ENCODE results near the gene ATL3.
A peak's percentile ranks its signal among the peaks of the same experiment; 100 is the strongest.
"Not testable (repeated sequence)": the region's sequence is repeated elsewhere in the genome, so short reads cannot be mapped to it uniquely, and the experiment has no call there.

Gene ATL3, protein sequence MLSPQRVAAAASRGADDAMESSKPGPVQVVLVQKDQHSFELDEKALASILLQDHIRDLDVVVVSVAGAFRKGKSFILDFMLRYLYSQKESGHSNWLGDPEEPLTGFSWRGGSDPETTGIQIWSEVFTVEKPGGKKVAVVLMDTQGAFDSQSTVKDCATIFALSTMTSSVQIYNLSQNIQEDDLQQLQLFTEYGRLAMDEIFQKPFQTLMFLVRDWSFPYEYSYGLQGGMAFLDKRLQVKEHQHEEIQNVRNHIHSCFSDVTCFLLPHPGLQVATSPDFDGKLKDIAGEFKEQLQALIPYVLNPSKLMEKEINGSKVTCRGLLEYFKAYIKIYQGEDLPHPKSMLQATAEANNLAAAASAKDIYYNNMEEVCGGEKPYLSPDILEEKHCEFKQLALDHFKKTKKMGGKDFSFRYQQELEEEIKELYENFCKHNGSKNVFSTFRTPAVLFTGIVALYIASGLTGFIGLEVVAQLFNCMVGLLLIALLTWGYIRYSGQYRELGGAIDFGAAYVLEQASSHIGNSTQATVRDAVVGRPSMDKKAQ

DNA sequence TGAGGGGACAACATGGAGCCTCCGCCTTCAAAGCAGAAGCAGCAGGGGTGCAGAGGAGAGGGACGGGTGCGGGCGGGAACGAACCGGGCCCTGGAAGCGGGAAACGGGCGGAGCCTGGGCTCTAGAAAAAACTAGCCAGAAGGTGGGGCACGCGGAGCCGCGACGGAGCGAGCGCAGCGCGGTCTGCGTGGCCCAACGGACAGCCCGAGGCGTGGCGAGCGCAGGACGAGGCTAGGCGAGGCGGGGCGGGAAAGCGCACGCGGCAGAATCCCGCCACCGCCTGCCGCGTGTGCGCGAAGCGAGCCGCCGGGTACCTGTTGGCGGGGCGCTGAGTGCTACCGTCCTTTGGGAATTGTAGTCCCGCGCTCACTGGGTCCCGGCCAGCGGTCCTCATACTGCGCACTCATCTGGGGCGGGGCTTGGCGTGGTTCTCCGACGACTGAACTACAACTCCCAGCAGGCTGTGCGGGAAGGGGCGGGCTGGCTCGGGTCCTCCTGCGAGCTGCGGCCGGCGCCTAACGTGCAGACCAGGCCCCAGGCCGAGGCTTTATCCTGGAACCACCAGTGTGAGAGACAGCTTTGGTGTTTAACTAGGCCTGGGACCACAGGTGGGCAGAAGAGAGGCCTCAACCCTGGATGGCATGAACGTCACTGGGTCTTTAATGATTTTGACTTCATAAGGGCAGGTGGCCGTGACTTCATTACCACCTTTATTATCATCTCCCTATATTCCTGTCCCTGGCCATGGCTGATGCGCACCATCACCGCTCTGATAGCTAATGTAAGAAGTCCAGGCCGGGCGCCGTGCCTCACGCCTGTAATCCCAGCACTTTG, at the start of gene ATL3:
Gene ATL3, minus strand, starts transcription at position 55 of the 834 bp plus-strand sequence. Its CDS starts 41 bp downstream, at position 14.
- peak; percentile 94 for DNase-seq

DNA sequence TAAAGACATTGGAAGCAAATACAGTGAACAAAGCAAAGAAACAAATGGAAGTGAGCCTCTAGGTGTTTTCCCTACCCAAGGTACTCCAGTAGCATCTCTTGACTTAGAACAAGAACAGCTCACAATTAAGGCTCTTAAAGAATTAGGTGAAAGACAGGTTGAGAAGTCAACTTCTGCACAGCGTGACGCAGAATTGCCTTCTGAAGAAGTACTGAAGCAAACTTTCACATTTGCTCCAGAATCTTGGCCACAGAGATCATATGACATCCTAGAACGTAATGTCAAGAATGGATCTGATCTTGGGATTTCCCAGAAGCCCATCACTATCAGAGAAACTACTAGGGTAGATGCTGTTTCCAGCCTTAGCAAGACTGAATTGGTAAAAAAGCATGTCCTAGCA, 49.4 kb upstream of the ATL3 start:
- DNase-seq, result no peak

DNA sequence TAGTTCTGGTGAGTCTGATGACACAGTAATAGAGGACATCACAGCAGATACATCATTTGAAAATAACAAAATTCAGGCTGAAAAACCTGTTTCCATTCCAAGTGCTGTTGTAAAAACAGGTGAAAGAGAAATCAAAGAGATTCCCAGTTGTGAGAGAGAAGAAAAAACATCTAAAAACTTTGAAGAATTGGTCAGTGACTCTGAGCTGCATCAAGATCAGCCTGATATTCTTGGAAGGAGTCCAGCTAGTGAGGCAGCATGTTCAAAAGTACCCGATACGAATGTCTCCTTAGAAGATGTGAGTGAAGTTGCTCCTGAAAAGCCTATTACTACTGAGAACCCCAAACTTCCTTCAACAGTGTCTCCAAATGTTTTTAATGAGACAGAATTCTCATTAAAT, 48.8 kb upstream of the ATL3 start:
- no peak for DNase-seq

DNA sequence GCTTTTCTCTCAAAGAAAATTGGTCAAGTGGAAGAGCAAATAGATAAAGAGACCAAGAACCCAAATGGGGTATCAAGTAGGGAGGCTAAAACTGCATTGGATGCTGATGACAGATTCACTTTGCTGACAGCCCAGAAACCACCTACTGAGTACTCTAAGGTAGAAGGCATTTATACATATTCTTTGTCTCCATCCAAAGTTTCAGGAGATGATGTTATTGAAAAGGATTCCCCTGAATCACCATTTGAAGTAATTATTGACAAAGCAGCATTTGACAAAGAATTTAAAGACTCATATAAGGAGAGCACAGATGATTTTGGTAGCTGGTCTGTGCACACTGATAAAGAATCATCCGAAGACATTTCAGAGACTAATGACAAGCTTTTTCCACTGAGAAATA, 47.8 kb upstream of the ATL3 start:
- no peak for DNase-seq

DNA sequence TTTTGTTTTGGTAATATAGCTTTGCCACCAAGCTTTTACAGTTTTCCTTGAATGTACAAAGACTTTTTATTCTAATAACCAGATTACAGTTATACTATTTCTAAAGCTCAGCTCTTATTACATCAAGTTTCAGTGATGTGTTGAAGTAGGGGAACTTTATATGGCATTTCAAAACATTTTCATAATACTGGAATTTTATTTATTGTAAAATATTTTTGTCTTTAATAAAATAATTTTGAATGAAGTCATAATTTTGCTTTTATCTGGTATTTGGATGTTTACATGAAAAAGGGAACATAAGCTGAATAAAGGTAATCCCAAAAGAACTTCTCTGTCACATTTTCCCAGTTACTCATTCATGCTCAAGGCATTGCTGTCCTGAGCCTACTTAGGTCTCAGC, 44.9 kb upstream of the ATL3 start:
- no peak for DNase-seq

DNA sequence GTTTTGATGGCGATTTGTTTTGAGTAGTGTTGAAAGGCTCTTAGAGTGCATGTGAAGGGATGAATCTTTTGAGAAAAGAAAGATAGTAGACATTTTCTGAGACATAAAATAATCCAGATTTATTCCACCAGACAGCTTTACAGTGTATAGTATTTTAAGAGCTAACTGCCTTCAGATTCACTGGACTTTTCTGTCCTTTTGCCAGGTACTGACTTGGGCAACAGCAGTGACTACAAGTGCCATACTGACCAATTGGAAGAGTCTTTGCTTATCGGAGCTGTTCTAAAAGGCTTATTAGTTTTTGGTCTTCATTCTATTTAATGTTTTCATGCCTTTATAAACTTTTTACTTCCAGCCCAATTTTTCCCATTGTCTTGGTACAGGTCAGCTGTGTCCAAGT, 42.6 kb upstream of the ATL3 start:
- no peak for DNase-seq

DNA sequence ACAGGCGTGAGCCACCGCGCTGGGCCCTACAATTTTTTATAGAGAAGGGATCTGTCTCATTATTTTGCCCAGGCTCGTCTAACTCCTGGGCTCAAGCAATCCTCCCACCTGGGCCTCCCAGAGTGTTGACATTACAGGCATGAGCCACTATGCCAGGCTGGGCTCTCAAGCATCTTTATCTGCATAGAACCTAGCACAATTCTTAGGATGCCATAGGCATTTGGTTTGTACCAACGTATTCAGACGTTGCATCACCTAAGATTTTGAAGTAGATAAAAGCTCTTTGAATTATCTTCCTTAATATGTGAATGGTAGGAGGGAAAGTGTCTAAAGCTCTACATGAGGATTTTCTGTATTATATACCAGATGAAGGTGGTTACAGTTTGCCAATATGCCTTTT, 40.7 kb upstream of the ATL3 start:
- no peak for DNase-seq

DNA sequence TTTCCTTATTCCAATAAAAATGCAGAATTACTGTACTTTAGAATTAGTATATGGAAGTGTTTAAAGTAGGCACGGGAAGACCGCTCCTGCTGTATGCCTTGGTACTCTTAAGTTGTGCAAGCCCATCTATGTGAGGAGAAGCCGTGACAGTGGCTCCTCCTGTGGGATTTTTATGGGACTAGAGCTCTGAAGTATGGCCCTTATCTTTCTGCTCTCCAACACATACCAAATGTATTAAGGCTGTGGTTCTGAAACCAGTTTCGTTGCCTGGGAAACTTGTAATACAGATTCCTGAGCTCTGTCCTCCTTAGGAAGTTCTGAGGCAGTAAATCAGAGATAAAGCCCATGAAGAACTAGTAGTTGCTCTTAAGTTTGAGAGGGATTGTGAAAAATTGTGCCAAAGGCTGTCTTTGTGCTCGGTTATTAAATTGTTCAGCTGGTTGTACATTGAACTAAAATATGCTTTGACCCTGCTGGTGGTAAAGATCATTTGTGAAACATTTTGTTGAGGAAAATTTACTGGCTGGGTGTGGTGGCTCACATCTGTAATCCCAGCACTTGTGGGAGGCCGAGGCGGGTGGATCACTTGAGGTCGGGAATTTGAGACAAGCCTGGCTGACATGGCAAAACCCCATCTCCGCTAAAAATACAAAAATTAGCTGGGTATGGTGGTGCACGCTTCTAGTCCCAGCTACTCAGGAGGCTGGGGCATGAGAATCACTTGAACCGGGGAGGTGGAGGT, 39.5 kb upstream of the ATL3 start:
- no peak for DNase-seq

DNA sequence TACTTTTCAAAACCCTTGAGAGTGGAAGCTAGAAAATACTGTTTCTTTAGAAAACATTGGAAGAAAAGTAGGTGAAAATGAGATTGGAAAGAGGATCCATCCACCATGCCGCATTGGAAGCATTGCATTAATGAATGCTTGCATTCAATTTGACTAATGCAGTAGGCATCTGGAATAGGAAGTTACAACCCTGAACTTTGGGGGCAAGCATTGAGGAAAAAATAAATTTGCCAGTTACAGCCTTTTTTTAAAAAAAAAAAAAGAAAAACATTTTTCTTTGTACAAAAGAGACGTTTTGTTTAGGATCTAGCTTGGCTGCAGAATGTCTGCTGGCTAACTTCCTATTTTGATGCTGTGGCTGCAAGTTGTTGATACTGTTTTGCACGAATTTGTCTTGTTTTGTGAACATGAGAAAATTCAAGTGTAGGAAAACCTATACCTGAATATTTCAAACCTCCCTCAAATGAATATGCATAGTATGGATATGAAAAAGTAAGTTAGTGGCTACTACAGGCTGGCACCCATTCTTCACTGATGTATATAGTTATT, 38.2 kb upstream of the ATL3 start:
- DNase-seq, result no peak

DNA sequence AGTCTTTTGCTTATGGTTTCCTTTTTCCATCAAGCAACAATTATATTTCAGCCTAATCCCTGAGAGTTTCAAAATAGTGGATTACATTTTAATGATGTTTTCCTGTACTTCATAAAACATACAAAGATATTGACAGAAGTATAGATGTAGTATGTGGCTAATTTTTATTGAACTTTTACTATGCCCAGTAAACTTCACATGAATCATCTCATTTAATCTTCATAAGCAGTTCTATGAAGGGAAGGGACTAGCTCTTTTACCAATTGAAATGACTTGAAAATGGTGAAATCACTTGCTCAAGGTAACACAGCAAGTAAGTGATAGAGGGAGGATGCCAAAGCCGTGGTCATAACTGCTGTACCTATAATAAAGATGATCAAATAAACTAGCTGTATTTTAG, 37.6 kb upstream of the ATL3 start:
- no peak for DNase-seq

DNA sequence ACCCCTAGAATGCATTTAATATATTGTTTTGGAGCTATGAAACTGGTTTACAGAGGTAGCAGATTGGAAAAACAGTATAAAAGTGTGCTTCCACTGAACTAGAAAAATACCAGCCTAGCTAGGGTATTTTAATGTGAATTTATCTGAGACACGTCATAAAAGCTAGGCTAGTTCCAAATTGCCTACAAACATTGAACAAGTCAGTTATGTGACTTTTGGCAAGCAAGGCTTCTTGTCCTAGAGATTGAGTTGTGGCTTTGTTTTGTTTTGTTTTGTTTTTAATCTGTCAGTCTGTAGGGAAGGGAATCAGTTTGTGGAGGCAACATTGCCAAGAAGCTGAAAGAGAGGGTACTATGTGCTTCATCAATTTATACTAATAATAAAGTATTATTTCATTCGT, 34.4 kb upstream of the ATL3 start:
- no peak for DNase-seq

DNA sequence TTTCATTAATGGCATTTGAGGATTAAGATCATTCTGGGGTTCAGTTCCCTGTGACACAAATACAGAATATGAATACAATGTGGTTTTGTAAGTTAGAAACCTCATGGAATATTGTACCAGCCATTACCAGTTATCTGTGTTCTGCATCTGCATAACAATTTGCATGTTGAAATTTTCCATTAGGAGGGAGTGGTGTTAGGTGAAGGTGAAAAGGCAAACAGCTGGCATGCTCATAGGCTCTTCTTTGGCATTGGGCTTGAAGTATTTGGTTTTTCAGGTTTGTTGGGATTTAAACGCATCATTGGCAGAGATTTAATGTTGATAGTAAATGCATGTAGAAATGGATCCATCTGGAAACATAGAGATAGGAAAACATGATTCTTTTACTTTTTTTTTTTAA, 28.7 kb upstream of the ATL3 start:
- no peak for DNase-seq

DNA sequence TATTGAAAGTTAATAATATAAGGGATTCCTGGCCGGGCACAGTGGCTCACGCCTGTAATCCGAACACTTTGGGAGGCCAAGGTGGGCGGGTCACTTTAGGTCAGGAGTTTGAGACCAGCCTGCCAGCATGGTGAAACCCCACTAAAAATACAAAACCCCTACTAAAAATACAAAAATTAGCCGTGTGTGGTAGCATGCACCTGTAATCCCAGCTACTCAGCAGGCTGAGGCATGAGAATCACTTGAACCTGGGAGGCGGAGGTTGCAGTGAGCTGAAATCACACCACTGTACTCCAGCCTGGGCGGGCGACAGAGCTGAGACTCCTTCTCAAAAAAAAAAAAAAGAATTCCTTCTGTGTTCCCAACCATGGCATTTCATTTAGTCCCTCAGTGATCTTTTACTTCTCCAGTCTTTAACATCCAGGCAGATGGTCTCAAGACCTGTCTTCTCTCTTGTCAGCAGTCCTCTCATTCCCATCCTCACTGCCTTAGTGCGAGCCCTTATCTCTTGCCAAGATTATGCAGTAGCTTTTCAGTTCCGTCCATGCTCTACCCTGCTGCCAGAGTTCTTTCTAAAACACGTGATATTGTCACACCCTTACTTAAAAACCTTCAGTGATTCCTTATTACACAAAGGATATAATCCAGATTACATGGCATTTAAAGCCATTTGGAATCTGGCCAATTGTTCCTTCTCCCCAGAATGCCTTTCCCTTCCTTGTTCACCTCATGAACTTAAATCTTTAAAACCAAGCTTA, 28.0 kb upstream of the ATL3 start:
- DNase-seq, result no peak

DNA sequence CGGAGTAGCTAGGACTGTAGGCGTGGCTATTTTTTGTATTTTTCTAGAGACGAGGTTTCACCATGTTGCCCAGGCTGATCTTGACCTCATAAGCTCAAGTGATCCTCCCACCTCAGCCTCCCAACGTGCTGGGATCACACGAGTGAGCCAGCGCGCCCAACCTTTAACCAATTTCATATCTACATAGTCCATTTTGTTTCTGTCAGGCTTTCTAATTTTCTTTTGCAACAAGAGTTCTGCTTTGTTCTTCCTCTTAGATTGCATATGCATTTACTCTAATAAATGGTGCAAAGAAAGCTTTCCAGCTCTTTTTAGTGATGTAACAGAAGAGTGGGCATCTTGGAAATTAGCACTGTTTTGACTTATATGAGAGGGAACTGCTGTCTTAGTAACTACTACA, 23.4 kb upstream of the ATL3 start:
- no peak for DNase-seq

DNA sequence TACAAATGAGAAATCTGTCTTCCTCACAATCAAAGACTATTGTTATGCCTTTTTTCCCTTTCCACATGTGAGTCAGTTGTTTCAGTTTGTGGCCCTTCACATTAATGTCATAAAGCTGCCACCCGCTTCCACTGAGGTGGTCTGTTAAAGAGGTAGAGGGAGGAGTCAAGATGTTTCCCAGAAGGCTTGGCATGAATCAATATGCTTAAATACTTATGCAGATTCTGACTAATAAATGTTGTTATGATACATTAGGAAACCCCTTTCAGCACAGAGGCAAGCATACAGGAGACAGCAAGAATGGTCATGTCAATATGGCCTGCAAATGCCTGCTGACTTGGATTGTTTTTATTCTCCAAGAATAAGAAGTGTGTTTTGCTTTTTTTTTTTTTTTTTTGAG, 16.7 kb upstream of the ATL3 start:
- DNase-seq, result no peak

DNA sequence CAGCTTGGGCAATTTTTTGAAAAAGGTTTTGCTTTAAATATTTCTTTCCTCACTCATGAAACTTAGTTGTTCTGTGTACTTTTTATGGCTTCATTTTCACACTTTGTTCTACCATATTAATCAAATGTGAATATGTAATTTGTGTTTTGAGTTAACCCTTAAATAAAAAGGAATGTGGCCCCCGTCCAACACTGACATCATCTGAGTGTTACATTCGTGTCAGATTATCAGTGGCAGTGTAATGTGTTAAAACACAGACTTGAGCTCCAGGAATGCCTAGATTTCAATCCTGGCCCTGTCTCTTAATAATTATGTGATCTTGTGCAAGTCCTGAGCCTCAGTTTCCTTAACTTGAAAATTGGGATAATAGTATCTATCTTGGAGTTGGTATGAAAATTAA, 15.8 kb upstream of the ATL3 start:
- no peak for DNase-seq

DNA sequence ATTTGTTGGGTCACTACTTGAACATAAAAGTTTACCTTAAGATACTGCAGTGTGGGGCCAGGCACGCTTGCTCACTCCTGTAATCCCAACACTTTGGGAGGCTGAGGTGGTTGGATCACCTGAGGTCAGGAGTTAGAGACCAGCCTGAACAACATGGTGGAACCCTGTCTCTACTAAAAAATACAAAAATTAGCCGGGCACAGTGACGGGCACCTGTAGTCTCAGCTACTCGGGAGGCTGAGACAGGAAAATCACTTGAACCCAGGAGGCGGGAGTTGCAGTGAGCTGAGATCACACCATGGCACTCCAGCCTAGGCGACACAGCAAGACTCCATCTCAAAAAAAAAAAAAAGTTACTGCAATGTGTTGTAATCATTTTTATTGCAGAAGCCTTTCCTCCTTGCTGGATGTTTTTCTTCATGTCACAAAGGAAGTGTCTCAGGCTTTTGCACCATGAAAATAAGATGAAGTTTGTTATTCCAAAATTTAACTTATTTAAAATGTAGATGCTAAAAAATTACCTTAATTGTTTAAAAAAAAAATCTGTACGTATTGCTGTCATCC, 14.1 kb upstream of the ATL3 start:
- not testable (repeated sequence) for DNase-seq

DNA sequence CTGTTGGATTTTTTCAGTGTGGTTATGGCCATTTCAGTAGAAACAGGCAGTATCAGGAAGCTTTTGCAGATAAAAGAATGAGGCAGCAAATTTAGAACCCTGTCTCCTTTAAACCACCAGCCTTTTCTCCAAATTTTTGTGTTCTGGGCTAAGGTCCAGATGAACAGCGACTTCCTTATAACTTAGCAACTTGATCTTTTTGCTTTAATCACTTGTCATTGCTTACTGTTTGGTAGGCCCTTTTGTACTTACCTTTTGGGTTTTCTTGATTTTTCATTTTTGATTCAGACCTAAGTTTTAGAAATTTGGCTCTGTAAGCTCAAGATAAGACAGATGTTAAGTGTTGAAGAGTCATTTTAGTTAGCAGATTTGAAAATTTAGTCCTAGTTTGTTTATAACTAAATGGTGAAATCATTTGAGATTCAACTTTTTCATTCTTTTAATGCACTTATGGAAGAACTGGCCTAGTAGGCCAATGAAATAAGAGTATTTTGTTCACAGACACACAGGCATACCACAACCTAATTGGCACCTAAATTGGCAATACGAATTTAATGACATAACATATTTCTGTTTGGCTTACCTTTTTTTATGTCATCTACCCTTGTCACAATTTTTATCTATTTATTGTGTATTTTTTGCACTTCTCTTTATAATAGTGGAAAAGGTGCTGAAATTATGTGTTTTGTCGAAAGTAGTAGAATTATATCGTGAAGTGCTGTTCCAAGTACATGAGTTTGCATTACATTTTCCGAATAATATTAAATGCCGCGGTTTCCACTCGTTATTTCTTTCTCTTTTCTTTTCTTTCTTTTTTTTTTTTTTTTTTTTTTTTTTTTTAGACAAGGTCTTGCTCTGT, 12.2 kb upstream of the ATL3 start:
- no peak for DNase-seq

DNA sequence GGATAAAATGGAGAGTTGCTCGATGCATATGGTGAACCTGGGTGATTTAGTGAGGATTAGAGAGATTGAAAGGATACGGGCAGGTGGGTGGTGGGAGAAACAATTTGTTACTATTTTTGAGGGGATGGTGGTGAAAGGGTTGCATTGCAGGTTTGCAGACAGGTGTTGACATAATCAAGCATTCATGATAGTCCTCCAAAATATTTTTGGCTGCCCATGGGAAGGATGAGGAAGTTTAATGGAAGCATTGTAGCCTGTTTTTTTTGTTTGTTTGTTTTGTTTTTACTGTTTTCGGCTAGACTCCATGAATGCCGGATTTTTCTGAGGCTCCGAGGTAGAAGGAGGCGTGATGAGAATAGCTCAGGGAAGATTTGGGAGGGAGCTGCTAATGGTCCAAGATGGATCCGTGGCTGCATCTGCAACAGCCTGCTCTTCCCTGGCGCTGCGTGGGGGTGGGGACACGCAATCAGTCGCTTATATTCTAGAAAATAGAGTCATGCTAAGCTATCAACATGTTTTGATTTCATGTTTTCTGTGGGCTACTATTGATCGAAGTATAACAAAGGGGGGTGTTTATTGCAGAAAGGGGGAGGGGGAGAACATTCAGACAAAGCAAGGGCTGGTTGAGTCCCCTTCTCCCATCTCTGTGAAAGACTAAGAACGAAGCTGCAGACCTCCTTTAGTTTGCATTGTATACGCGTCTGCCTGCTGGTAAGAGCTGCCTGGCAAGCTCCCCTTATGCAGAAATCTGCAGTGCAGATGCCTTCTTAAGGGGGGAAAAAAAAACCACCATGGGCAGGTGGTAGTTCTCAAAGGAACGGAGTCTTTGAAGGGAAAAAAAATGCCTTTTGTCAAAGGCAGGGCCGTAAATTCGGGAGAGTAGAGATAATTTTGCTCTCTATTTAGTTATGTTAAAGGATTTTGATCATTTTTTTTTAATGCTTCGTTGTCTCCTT, 11.2 kb upstream of the ATL3 start:
- DNase-seq, result no peak

All from activated CD8-positive, alpha-beta memory T cell treated with anti-CD3 and anti-CD28 coated beads, Interleukin-2, amount 50 U/mL, for 48 hours (primary cell).